Skin epidermis (tissue), 12 donors: ENCODE data around the gene CD63.

Experiments
- H3K27ac ChIP-seq, 21 experiments: fragments of 200-600 bp; sonication (generic) in 11 of 21; one replicate each; pipeline ENCODE4 v1.5.0; 2020; ENCODE audit warnings: mild to moderate bottlenecking in 3 of 21, inconsistent platforms in 2 of 21, moderate library complexity in 2 of 21
- H3K4me3 ChIP-seq, 7 experiments: fragments of 200-600 bp; sonication (generic) in 2 of 7; one replicate each; pipeline ENCODE4 v1.5.0; 2020; ENCODE audit warnings: inconsistent platforms in 2 of 7, mild to moderate bottlenecking in 2 of 7, moderate library complexity in 1 of 7

The CD63 gene

GRCh38 chr12:55711786-55712553 is 16.8 kb downstream of the CD63 start:
- Histone ChIP-seq H3K4me3 (peak overlapping the region in 1 of 7 experiments; percentile 2), H3K27ac (peak overlapping the region in 3 of 21 experiments; percentile 8 to 41 (median 36))

- Histone ChIP-seq H3K27ac (peak overlapping the region in 3 of 21 experiments; percentile 42 to 62 (median 54)), H3K4me3 (no peak overlapping the region)
These were observed 20.0 kb downstream of the CD63 start for GRCh38 chr12:55708695-55709233.

- peak within 1 kb of the TSS in 10 of 21 experiments; percentile 3 to 62 (median 44) for H3K27ac ChIP-seq
- H3K4me3 ChIP-seq: peak within 1 kb of the TSS; percentile 23 to 55 (median 37)
These were observed 20.7 kb downstream of the CD63 start, which contains the start of gene ITGA7 for GRCh38 chr12:55707841-55708694. Gene ITGA7 (minus strand): TSS chr12:55707904. CDS start chr12:55707682, 222 bp downstream.

- Histone ChIP-seq H3K27ac (peak overlapping the region in 7 of 21 experiments; percentile 5 to 60 (median 46)), H3K4me3 (peak overlapping the region; percentile 23 to 55 (median 37))
These were observed 21.6 kb downstream of the CD63 start for GRCh38 chr12:55707219-55707671.

- H3K27ac ChIP-seq: peak overlapping the region in 4 of 21 experiments; percentile 3 to 47 (median 24)
These were observed 22.1 kb downstream of the CD63 start for GRCh38 chr12:55706568-55707218.

GRCh38 chr12:55705782-55706402 is 22.9 kb downstream of the CD63 start:
- peak overlapping the region in 2 of 21 experiments; percentile 3 to 31 for H3K27ac ChIP-seq
- H3K4me3 ChIP-seq: peak overlapping the region in 2 of 7 experiments; percentile 23 to 37

More at GRCh38 chr12:55706568-55707218, 22.1 kb downstream of the CD63 start:
- peak overlapping the region; percentile 23 to 55 (median 37) for H3K4me3 ChIP-seq

DNA sequence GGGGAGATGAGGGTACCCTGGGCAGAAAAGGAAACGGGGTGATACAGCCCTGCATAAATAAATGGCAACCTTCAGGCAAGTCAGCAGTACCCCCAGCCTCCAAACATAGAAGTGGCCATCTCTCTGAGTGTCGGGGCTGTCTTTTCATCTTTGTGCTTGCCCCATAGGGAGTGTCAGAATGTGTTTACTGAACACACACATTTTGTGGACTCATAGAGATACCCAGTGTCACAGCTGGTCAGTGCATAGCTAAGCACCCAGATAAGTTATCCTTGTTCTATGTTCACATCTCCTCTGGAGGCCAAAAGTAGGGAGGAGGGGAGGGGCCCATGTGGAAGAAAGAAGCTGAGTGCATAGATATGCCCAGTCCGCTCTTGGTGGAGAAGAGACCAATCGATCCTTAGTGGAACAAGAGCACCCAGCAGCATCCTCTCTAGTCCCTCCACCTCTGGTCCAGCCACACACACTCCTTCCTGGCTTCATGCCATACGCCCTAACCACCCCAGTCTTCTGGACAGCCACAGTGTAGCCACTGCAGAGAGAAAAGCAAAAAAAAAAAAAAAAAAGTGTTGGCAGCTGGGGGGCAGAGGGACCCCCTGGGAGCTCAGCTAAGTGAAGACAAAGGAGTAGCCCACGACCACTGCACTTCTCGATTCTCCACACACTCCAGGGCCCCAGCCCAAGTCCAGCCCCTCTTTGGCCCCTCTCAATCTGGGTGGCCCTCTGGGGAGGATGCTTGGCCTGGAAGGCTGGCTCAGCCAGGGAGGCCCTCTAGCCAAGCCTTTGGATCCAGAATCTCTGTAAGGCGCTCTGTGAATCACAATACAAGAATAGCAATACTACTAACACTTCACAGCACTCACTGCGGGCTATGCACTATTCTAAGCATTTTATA is 23.7 kb downstream of the CD63 start:
- no peak overlapping the region for H3K27ac ChIP-seq

DNA sequence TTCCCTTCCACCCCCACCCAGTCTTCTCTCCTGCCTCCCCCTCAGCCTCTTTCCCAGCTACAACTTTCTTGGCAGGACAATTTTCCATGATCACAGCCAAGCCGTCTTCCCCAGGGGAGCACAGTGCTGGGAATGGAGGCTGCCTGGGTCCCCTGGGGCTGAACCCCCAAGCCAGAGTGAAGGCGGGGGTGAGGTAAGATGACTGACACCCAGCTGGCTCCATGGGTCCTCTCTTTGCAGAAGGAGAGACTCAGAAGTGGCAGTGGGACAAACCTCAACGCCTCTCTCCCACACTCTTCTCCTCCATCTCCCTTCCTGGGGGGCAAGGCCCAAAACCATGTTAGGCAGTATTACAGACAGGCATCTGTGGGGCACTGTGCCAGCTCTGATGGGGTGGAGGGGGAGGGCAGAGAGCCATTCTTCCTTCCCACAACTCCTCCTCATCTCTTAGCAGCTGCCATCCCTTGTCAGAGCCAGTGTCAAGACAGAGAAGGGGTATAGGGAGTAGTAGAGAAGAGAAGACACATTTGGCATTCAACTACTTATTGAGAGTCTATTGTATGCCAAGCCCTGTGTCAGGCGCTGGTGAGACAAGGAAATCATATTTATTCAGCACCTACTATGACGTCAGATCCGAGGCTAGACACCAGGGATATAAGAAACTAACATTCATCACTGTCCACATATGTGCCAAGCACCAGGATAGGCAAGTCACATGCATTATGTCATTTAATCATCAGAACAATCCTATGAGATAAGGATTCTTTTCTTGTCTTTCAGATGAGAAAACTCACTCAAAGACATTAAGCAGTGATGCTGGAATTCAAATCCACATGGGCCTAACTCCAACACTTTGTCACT is 24.7 kb downstream of the CD63 start:
- H3K4me3 ChIP-seq: no peak overlapping the region
- peak overlapping the region in 1 of 21 experiments; percentile 63 for H3K27ac ChIP-seq

More for the DNA sequence above, 23.7 kb downstream of the CD63 start:
- peak overlapping the region in 1 of 7 experiments; percentile 23 for H3K4me3 ChIP-seq

DNA sequence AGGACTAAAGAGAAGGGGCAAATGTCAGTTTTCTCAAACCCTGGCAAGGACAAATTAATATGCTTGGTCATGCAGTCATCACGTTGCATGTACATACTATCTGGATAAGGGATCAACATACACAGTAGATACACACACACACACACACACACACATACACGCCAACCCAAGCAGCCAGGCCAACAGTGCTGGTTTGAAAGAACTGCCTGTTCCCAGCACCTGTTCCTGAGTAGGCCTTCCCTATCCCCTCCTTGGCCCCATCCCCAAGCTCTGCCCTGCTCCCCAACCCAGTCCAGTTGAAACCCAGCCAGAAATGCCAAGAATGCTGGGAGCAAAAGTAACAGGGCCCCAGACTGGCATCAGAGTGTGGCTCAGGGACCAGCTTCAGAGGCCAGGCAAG is 25.5 kb downstream of the CD63 start:
- H3K4me3 ChIP-seq: no peak overlapping the region
- peak overlapping the region in 1 of 21 experiments; percentile 63 for H3K27ac ChIP-seq

- H3K4me3 ChIP-seq: no peak overlapping the region
- no peak overlapping the region for H3K27ac ChIP-seq
These were observed 25.9 kb downstream of the CD63 start for GRCh38 chr12:55702861-55703260.

DNA sequence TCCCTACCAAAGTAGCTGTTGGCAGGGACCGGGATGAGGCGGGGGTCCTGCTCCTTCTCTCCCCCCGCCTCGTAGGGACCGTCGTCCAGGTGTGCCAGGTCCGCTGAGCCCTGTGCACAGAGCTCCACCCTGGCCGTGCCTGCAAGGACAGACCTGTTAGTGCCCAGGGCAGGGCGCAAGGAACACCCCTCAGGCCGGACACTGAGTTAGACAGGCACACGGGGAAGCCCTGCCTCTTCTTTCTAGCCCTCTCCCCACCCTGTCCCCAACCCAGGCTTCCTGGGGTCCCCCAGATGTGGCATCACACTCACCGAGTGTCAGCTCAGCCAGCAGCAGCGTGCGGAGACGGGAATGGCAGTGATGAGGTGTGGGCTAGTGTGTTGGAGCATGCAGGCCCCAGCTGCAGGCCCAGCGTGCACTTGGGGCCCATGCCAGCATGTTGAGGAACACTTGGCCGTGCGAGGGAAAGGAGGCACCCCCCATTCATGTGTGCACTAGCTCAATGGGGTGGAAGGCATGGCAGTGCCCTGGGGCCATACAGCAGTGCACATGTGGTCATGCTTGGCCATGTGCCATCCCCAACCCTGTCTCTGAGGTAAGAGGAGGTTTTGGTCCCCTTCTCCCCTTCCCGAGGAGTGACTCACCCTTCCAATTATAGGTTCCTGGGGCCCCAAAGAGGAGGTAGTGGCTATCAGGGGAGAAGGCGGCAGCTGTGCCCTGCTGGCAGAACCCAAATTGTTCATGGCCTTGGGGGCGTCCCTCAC is 28.4 kb downstream of the CD63 start:
- H3K4me3 ChIP-seq: no peak overlapping the region
- H3K27ac ChIP-seq: no peak overlapping the region

DNA sequence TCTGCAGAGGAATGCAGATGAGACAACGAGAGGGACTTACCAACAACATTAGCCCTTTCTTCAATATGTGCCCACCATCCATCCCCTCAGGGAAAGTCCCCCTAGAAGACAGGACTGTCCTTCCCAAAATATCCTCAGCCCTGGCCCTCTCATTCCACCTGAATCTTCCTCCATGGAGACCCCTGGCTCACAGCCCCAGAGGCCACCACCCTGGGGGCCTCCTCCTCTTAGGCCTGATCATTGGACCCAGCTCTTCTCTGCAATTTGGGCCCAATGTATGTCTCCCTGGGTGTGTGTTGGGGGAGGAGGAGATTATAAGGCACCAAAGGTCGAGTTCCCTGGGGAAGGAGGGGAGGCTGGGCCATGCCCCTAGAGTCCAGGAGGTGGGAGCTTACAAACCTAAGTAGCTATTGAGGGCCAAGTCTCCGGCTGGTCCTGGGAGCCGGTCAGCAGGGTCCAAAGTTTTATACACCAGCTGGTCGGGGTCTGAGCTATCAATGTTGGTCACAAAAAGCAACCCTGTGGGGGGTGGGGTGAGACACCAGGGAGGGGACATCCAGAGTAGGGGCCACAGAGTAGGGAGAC is 29.2 kb downstream of the CD63 start:
- Histone ChIP-seq H3K27ac (no peak overlapping the region), H3K4me3 (no peak overlapping the region)

GRCh38 chr12:55698965-55699364 is 29.8 kb downstream of the CD63 start:
- H3K27ac ChIP-seq: no peak overlapping the region

GRCh38 chr12:55698241-55698955 is 30.4 kb downstream of the CD63 start:
- no peak overlapping the region for H3K4me3 ChIP-seq

More at GRCh38 chr12:55698965-55699364, 29.8 kb downstream of the CD63 start:
- H3K4me3 ChIP-seq: no peak overlapping the region

GRCh38 chr12:55697686-55698085 is 31.1 kb downstream of the CD63 start:
- H3K27ac ChIP-seq: no peak overlapping the region

More at GRCh38 chr12:55698241-55698955, 30.4 kb downstream of the CD63 start:
- H3K27ac ChIP-seq: no peak overlapping the region

More at GRCh38 chr12:55697686-55698085, 31.1 kb downstream of the CD63 start:
- no peak overlapping the region for H3K4me3 ChIP-seq
